ENCODE results near the gene SPON2. TPM values are rescaled to one million over a fixed set of nuclear protein-coding genes. Genes with fewer than 3 reads are reported as not detected.

SPON2 gene
- total RNA-seq, 1 experiment from 2014 or later: 0.88 TPM

GRCh38 chr4:1177274-1178141, 5.1 kb upstream of the SPON2 start:
- DNase-seq (ENCODE audit: low read depth): no peak
- in situ Hi-C loops (cut with HindIII; ENCODE audit: low pct_unique_long_range_greater_than_20kb, low sequenced_read_pairs): no loop called here

- in situ Hi-C loops (cut with HindIII; ENCODE audit: low pct_unique_long_range_greater_than_20kb, low sequenced_read_pairs): no loop called here
- DNase-seq (ENCODE audit: low read depth): no peak
These were observed 4.3 kb upstream of the SPON2 start for GRCh38 chr4:1176398-1177273.

DNA sequence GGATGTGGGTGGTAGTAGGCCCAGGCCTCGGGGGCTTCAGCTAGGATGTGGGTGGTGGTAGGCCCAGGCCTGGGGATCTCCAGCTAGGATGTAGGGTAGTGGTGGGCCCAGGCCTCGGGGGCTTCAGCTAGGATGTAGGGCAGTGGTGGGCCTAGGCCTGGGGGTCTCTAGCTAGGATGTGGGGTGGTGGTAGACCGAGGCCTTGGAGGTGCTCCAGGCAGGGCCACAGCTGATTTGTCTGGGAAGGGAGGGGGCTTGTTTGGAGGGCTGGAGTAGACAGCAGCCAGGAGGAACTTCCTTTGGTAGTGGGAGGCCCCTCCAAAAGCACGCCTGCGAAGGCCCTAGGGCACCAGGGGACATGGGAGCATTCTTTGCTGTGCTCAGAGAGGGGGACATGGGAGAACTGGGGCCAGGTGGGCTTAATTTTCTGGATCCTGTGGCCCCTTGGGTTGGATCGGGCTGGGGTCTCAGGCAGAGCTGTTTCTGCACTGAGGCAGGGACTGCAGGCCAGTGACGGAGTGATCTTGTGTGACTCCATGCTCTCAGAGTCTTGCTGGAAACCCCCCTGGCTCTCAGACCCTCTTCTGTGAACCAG, 3.3 kb upstream of the SPON2 start:
- in situ Hi-C loops (cut with HindIII; ENCODE audit: low pct_unique_long_range_greater_than_20kb, low sequenced_read_pairs): no loop called here
- no peak for DNase-seq (ENCODE audit: low read depth)

- in situ Hi-C loops (cut with HindIII; ENCODE audit: low pct_unique_long_range_greater_than_20kb, low sequenced_read_pairs): no loop called here
- DNase-seq (ENCODE audit: low read depth): no peak
These were observed 2.7 kb upstream of the SPON2 start for GRCh38 chr4:1174941-1175634.

DNA sequence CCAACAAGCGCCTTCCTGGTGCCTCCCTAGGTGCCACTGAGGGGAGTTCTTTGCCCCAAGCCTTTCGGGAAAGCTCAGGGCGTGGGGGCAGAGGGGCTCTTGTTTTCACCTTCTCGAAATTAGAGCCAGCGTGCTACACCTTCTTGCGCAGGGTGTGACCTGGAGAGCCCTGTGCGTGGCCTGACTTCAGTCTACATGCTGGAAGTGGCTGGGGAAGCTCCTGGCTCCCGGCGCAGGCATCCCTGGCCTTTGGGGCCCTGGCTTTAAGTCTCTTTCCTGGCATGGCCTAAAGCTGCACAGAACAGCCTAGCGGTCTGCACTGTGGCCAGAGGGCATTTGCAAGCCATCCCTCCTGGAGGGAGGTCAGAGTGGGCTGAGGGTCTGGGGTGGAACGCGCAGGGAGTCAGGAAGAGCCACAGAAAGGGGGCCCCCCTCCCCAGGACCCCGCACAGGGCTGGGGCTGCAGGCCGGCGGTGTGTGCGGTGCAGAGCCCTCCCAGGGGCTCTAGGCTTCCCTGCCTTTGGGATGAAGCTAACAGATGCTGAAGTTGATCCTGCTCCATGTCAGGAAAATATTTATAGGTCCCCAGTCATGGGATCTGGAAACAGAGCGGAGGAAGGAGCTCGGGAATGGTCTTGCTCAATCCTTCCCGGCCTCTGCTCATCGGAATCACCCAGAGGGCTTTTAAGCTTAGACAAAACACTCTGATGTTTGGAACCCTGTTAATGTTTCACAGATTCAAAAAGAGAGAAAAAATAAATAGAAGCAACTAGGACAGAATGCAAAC, 781 bp upstream of the SPON2 start:
- in situ Hi-C loops (cut with HindIII; ENCODE audit: low pct_unique_long_range_greater_than_20kb, low sequenced_read_pairs): no loop called here
- DNase-seq (ENCODE audit: low read depth): peak; percentile 86

GRCh38 chr4:1171311-1172227, 814 bp downstream of the SPON2 start:
- in situ Hi-C loops (cut with HindIII; ENCODE audit: low pct_unique_long_range_greater_than_20kb, low sequenced_read_pairs): no loop called here
- no peak for DNase-seq (ENCODE audit: low read depth)

- DNase-seq (ENCODE audit: low read depth): no peak
- in situ Hi-C loops (cut with HindIII; ENCODE audit: low pct_unique_long_range_greater_than_20kb, low sequenced_read_pairs): no loop called here
These were observed 1.4 kb downstream of the SPON2 start for GRCh38 chr4:1170976-1171310.

- in situ Hi-C loops (cut with HindIII; ENCODE audit: low pct_unique_long_range_greater_than_20kb, low sequenced_read_pairs): no loop called here
- DNase-seq (ENCODE audit: low read depth): no peak
These were observed 2.0 kb downstream of the SPON2 start for GRCh38 chr4:1170156-1170975.

GRCh38 chr4:1169691-1170096, 2.7 kb downstream of the SPON2 start:
- no peak for DNase-seq (ENCODE audit: low read depth)
- in situ Hi-C loops (cut with HindIII; ENCODE audit: low pct_unique_long_range_greater_than_20kb, low sequenced_read_pairs): no loop called here

DNA sequence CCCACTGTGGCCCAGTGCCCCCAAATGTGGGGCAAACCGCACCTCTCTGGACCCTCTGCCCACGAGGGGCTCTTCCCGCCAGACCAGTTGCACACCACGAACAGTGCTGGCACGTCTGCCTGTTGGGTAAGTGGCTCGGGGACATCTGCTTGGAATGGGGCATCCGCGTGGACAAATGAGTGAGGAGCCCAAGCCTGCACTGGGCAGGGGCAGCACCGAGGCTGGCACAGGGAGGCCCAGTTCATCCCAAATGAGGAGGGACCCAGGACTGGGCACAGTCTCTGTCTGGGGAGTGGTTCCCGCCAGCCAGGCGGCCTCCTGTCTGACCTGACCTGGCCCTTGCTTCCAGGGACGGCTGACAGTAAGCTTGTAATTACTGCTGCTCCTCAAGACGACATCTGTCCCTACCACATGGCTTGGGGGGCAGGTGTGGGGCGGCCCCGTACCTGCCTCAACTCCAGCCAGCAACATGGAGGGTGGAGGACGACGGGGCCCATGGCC, 3.2 kb downstream of the SPON2 start:
- no peak for DNase-seq (ENCODE audit: low read depth)
- in situ Hi-C loops (cut with HindIII; ENCODE audit: low pct_unique_long_range_greater_than_20kb, low sequenced_read_pairs): no loop called here

DNA sequence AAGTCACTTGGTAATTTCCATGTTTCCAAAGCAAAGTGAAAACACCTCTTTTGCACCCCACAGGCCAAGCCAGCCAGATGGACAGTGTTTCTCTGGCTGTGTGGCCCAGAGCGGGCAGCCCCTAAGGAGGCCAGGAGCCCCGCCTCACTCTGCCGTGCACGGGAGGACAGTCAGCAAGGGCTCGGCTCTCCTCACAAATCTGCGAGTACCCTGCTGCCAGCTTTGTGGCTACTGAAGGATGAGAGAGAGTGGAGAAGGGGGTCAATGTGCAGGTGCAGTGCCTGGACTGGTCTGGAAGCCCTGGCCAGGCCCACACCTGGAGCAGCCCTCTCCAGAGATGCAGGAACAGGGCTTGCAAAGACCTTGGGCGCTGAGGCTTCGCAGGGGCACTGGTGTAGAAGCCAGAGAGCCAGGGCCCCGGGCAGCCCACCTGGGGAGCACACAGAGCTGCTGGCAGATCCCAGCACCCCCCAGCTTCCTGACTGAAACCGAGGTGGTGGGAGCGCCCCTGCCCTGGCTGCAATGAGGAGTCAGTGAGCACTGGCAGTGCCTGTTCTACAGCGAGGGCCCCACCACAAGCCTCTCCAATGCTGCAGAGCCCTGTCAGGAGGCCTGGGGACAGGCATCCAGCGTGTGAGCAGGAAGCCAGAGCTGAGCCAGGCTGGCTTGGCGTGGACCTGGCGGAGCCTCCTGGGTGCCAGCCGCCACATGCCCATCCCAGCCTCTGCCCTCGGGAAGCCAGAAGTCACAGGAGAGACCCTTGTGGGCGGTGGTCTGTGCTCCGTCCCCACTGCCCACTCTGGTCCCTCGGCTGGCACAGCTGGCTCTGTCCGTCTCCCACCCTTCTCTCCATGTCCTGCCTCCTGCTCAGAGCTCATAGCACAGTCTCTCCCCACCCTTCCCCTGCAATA, 3.9 kb downstream of the SPON2 start:
- no peak for DNase-seq (ENCODE audit: low read depth)
- in situ Hi-C loops (cut with HindIII; ENCODE audit: low pct_unique_long_range_greater_than_20kb, low sequenced_read_pairs): no loop called here

GRCh38 chr4:1167244-1167949, 5.0 kb downstream of the SPON2 start:
- peak; percentile 37 for DNase-seq (ENCODE audit: low read depth)
- in situ Hi-C loops (cut with HindIII; ENCODE audit: low pct_unique_long_range_greater_than_20kb, low sequenced_read_pairs): no loop called here

GRCh38 chr4:1166509-1167243, 5.7 kb downstream of the SPON2 start:
- DNase-seq (ENCODE audit: low read depth): no peak
- in situ Hi-C loops (cut with HindIII; ENCODE audit: low pct_unique_long_range_greater_than_20kb, low sequenced_read_pairs): no loop called here
